Muscle of leg (tissue), 11 donors: ENCODE results near the gene DLG4. TPM values are rescaled to one million over a fixed set of nuclear protein-coding genes. Genes with fewer than 3 reads are reported as not detected.
"Not testable (repeated sequence)": the region's sequence is repeated elsewhere in the genome, so short reads cannot be mapped to it uniquely, and the experiment has no call there.

Experiments used
- DNase-seq: peaks from one replicate; pipeline ENCODE4 v3.0.0; 2013
- H3K27ac ChIP-seq: one replicate; pipeline ENCODE4 v1.5.1; 2013; ENCODE audit warnings: mild to moderate bottlenecking, low read length, control low read depth
- H3K27me3 ChIP-seq: one replicate; pipeline ENCODE4 v1.6.1; 2013; ENCODE audit warnings: low read length; ENCODE audit not compliant: control insufficient read depth, insufficient read depth
- H3K36me3 ChIP-seq: one replicate; pipeline ENCODE4 v1.6.1; 2013; ENCODE audit warnings: low read length; ENCODE audit not compliant: control insufficient read depth, insufficient read depth
- H3K4me1 ChIP-seq: one replicate; pipeline ENCODE4 v1.6.1; 2013; ENCODE audit warnings: low read length; ENCODE audit not compliant: control insufficient read depth, insufficient read depth
- H3K4me3 ChIP-seq: one replicate; pipeline ENCODE4 v1.5.1; 2013; ENCODE audit warnings: low read length, control low read depth
- H3K9me3 ChIP-seq: replicated peaks from 2 replicates; pipeline ENCODE4 v1.6.1; 2013; ENCODE audit warnings: low read depth, low read length; ENCODE audit not compliant: control insufficient read depth
- WGBS: methylation state at CpG from one replicate; pipeline ENCODE4 v1.1.5; 2013; ENCODE audit warnings: missing lambda C conversion rate; ENCODE audit not compliant: insufficient coverage; 5-methylcytosine and 5-hydroxymethylcytosine counted together
- polyA plus RNA-seq, 8 donors: library from polyadenylated mRNA; unstranded; fragments of 120-200 nt; gene quantifications; one replicate each; pipeline versions ENCODE4 v1.2.1 to v1.2.3, GENCODE V29; 2013; ENCODE audit warnings: inconsistent platforms in 1 of 8, low replicate concordance in 1 of 8; ENCODE audit not compliant: insufficient read length in 8 of 8, insufficient read depth in 1 of 8
- total RNA-seq: library from RNA; stranded (reverse); fragments of 120-200 nt; gene quantifications from one replicate; pipeline ENCODE4 v1.2.4, GENCODE V29; 2013

Gene DLG4
- total and polyA plus RNA-seq, 9 donors: 12.7 to 33.9 (median 22.5) TPM

DNA sequence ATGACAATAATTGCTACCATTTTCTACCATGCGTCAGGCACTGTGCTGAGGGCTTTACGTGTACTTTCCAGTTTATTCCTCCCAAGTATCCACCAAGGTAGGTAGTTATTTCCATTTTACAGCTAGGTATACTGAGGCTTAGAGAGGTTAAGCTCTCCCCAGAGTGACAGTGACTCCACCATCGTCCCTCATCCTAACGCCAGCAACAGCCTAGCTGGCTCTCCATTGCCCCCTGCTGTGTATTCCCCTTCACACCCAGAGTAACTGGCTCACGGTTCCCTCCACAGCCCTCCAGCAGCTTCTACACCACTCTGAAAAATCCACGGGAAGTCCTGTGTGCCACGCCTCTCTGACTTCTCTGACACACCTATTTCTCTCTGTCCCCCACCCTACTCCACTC, 33.4 kb downstream of the DLG4 start:
- 44% methylated on average over 5 of the region's 7 CpGs for WGBS

DNA sequence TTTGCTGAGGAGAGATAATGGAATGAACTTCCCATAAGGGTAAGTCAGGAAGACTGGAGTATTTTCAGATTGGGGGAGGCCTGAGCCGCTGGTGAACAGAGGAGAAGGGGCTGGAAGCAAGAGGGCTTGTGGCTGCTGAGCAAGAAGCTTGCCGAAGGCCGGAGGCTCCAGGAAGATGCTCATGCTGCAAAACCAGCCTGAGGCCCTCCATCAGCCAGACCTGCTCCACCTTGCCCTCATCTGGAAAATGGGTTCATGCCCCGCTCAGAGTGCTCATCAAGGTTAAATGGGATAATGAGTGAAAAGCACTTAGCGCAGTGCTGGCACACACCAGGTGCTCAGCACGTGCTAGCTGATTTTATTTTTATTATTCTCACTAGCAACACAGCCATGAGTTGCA, 35.0 kb downstream of the DLG4 start:
- Histone ChIP-seq H3K27ac (no peak overlapping the region), H3K27me3 (no peaks in the 10 kb centered on the region), H3K9me3 (no peaks in the 10 kb centered on the region), H3K36me3 (peaks cover 3% of the 10 kb centered on the region), H3K4me1 (no peaks in the 10 kb centered on the region), H3K4me3 (no peak overlapping the region)
- no peak for DNase-seq
- 82% methylated on average over 3 of the region's 6 CpGs for WGBS

More for the DNA sequence above, 33.4 kb downstream of the DLG4 start:
- H3K36me3 ChIP-seq: peaks cover 10% of the 10 kb centered on the region
- H3K4me3 ChIP-seq: no peak overlapping the region
- H3K4me1 ChIP-seq: no peaks in the 10 kb centered on the region
- no peak for DNase-seq
- no peaks in the 10 kb centered on the region for H3K9me3 ChIP-seq
- H3K27ac ChIP-seq: no peak overlapping the region
- H3K27me3 ChIP-seq: no peaks in the 10 kb centered on the region

DNA sequence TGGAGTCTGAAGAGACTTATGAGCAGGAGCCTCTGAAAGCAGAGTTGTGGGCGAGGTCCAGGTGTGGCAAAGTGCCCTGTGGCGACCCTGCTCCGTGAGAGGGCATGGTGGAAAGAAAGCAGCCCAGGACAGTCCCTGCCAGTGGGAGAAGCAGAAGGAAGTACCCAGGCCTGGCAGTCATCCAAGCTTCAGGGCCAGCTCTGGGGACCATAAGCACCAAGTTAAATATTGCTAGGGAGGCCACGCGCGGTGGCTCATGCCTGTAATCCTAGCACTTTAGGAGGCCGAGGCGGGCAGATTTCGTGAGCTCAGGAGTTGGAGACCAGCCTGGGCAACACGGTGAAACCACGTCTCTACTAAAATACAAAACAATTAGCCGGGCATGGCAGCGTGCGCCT, 35.5 kb downstream of the DLG4 start:
- Histone ChIP-seq H3K27ac (no peak overlapping the region), H3K9me3 (no peaks in the 10 kb centered on the region), H3K4me3 (no peak overlapping the region), H3K27me3 (no peaks in the 10 kb centered on the region), H3K36me3 (no peaks in the 10 kb centered on the region), H3K4me1 (no peaks in the 10 kb centered on the region)
- WGBS: 69% methylated on average over 7 of the region's 14 CpGs
- DNase-seq: no peak

DNA sequence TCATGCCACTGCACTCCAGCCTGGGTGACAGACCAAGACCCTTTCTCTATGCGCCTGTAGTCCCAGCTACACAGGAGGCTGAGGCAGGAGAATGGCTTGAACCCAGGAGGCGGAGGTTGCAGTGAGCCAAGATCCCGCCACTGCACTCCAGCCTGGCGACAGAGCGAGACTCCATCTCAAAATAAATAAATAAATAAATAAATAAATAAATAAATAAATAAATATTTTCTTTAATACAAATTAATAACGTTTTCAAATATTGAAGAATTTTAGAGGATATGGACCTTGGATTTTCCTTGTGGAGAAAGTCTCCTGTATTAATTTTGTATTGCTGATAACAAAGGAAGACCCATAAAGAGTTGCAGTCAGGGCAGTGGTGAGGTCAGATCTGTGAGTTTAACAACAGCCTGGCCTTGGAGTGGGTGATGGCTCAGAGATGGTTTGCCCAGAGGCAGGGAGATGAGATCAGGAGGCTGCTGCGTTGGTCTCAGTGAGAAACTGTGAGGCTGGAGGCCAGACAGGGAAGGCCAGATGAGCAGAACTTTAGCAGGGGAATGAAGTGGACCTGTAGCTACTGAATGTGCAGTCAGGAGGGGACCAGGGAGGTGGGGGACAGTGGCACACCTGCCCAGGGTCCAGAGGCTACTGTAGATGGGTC, 36.1 kb downstream of the DLG4 start:
- H3K4me3 ChIP-seq: no peak overlapping the region
- DNase-seq: no peak
- H3K36me3 ChIP-seq: no peaks in the 10 kb centered on the region
- peaks cover 3% of the 10 kb centered on the region for H3K27me3 ChIP-seq
- H3K27ac ChIP-seq: no peak overlapping the region
- WGBS: 66% methylated on average over 2 of the region's 7 CpGs
- H3K9me3 ChIP-seq: no peaks in the 10 kb centered on the region
- no peaks in the 10 kb centered on the region for H3K4me1 ChIP-seq

DNA sequence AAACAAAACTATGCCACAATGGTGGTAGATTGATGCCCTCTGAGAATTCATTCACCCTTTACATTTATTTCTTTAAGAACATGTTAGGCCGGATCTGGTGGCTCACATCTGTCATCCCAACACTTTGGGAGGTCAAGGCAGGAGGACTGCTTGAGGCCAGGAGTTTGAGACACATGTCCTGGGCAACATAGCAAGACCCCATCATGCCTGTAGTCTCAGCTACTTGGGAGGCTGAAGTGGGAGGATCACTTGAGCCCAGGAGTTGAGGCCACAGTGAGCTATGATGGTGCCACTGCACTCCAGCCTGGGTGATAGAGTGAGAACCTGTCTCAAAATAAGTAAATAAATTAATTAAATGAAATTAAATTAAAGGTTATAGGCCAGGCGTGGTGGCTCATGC, 37.5 kb downstream of the DLG4 start:
- H3K9me3 ChIP-seq, H3K36me3 ChIP-seq, H3K27ac ChIP-seq, DNase-seq, H3K4me3 ChIP-seq: not testable (repeated sequence)
- Histone ChIP-seq H3K27me3 (peaks cover 11% of the 10 kb centered on the region), H3K4me1 (peaks cover 12% of the 10 kb centered on the region)
- no CpG with 5 or more reads among the region's 2 CpGs for WGBS

DNA sequence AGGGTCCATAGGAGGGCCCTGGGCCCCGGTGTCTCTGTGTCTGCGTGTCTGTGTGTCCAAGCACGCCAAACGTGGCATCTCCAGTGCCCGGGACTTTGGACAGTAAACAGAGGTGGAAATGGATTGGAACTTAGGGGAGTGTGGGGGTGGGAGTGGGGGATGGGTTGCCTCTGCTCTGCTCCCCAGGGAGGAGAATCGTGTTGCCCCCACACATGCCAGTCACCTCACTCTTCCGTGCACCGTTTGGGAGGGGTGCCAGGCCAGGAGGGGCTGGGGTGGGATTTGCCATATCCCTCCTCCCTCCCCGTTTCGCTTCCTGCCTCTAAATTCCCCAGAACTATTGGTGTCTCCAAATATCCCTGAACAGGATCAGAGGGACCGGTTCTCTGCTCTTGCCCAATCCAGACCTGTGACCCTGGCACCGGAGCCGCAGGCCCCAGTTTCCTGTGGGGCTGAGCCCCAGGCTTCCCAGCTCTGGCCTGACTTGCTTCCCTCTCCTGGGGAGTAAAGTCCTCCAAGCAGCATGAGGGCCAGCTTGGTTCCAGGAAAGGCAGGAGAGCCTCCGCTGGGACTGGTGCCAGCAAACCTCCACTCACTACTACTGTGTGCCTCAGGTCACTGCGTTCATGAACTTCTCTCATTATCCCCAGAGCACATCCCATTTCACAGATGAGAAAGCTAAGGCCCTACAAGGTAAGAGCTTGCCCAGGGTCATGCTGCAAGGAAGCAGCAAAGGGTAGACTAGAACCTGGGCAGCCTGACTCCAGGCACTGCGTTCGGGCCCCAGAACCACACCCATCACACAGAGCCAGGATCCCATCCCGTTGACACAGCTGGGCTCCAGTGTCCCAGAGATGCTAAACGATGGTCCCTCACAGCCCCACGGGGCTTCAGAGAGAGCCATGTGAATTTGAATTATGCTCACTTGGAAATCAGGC, 40.0 kb downstream of the DLG4 start, which contains the start of gene ASGR1:
TSS of gene ASGR1 (minus strand) at position 54 of the 938 bp plus-strand sequence. CDS start 807 bp downstream, outside the sequence.
- 55% methylated on average over 13 of the region's 20 CpGs for WGBS
- no peak within 1 kb of the TSS for H3K27ac ChIP-seq
- no peaks in the 10 kb centered on the region for H3K9me3 ChIP-seq
- no peak for DNase-seq
- peaks cover 15% of the 10 kb centered on the region for H3K4me1 ChIP-seq
- H3K4me3 ChIP-seq: peak within 1 kb of the TSS; percentile 27
- no peaks in the 10 kb centered on the region for H3K36me3 ChIP-seq
- peaks cover 13% of the 10 kb centered on the region for H3K27me3 ChIP-seq

DNA sequence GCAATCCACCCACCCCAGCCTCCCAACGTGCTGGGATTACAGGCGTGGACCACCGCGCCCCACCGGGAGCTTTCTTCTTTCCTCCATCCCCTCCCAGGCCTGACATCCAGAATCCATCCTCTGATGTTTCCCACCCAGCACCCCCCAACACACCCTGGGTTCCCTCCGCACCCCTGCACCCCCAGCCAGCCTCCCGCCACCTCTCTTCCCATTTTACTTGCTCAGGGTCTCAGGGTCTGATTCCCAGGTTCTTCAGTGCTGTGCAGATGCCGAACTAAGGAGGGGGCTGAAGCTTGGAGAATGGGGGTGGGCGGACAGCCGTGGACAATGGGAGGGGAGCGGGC, 40.7 kb downstream of the DLG4 start:
- Histone ChIP-seq H3K4me1 (peaks cover 20% of the 10 kb centered on the region), H3K27ac (no peak overlapping the region), H3K9me3 (no peaks in the 10 kb centered on the region), H3K27me3 (peaks cover 13% of the 10 kb centered on the region), H3K36me3 (no peaks in the 10 kb centered on the region), H3K4me3 (no peak overlapping the region)
- no peak for DNase-seq
- 60% methylated on average over 9 of the region's 11 CpGs for WGBS

DNA sequence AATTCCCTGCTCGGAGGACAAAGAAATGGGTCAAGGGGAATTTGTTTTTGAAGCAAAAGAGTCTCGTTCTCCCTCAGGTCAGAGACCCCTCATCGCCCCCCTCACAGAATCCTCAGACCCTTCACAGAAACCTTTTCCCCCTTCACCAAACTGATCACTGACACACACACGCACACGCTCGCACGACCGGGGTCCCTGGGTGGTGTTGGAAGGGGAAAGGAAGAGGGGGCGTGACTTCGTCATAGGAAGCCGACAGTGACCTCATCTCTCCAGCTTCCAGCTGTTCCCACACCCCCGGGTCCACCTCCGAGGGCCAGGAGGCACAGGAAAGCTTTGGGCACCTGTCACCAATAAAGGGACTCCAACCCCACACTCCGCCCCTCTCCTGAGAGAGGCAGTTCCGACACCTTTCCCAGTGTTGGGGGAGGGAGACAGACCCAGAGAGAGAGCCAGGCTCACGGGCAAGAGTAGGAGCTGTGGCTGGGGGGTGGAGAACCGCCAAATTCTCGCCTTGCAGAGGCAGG, 41.6 kb downstream of the DLG4 start:
- Histone ChIP-seq H3K27ac (peak overlapping the region; percentile 1), H3K4me1 (peaks cover 23% of the 10 kb centered on the region), H3K27me3 (peaks cover 13% of the 10 kb centered on the region), H3K9me3 (no peaks in the 10 kb centered on the region), H3K36me3 (no peaks in the 10 kb centered on the region), H3K4me3 (peak overlapping the region; percentile 27)
- DNase-seq: peak; percentile 66
- 5% methylated on average over 6 of the region's 18 CpGs for whole genome bisulfite sequencing

DNA sequence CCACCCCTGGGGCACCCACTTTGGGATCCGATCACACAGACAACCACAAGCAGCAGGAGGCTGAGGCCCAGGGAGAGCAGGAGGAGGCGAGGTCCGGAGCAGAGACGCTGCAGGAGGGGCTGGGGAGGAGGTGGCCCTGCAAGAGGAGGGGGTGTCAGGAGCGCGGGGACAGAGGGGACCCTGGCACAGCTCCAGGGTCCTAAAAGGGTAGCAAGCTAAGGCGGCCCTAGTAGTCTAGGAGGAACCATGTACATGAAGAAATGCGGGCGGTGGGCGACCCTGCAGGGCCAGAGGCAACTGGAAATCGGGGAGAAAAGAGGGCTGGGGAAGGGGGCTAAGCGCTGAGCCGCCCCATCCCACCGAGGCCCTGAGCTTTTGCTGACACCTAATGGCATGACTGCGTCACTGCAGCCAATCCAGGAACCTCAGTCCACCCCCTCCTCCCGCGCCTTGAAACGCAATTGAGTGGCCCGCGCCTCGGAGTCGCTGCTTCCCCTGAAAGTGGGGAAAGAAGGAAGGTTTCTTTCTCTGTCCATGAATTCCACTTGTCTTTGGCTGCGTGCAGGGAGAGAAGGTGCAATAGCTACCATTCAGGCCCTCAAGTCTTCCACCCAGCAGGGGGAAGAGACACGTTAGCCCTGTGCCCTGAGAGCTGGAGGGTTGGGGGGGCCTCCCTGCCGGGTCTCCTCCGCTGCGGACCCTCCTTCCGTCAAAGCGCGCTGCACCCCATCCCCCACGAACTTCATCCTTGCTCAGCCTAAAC, 42.3 kb downstream of the DLG4 start:
- Histone ChIP-seq H3K27me3 (peaks cover 13% of the 10 kb centered on the region), H3K4me3 (peak overlapping the region; percentile 27), H3K27ac (peak overlapping the region; percentile 1), H3K4me1 (peaks cover 23% of the 10 kb centered on the region), H3K9me3 (no peaks in the 10 kb centered on the region), H3K36me3 (no peaks in the 10 kb centered on the region)
- DNase-seq: peak; percentile 87
- 1% methylated on average over 10 of the region's 31 CpGs for WGBS

DNA sequence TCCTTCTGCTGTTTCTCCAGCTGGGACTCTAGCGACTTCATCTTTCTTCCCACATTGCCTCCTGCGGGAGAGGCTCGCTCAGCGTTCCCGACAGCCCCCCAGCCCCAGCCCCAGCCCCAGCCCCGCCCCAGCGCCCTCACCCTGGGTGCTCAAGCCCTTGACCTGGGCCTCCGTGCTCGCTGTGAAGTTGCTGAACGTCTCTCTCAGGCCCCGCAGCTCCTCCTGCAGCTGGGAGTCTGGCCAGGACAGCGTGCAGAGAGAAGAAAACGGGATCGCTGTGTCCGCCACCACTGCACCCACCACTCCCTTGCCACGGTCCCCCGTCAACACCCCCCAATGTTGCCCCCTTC, 42.8 kb downstream of the DLG4 start:
- Histone ChIP-seq H3K4me1 (peaks cover 23% of the 10 kb centered on the region), H3K27me3 (peaks cover 13% of the 10 kb centered on the region), H3K4me3 (peak overlapping the region; percentile 27), H3K27ac (no peak overlapping the region), H3K36me3 (no peaks in the 10 kb centered on the region), H3K9me3 (no peaks in the 10 kb centered on the region)
- 6% methylated on average over 10 of the region's 17 CpGs for WGBS
- DNase-seq: no peak
